Measurements from ENCODE around the gene EEF1AKMT3.

Gene EEF1AKMT3

GRCh38 chr12:57775563-57776246 lies 3.3 kb downstream of the EEF1AKMT3 start:
- DNase-seq (ENCODE audit: extremely low read depth, insufficient read length) = no peak
- TF ChIP-seq CTCF (IDR thresholded peaks at IDR 0.05; ENCODE audit: insufficient read depth, low read length, poor library complexity, severe bottlenecking) = peak; percentile 17
- Histone ChIP-seq H3K4me3 (replicated peaks; ENCODE audit: low read depth, low read length) (no peak overlapping the region), H3K36me3 (ENCODE audit: control insufficient read depth, insufficient read depth, low read length) (peaks cover 2% of the 10 kb centered on the region; the same call in 1 of the 2 replicates), H3K27me3 (replicated peaks; ENCODE audit: control insufficient read depth, insufficient read depth, low read length) (no peaks in the 10 kb centered on the region)

DNA sequence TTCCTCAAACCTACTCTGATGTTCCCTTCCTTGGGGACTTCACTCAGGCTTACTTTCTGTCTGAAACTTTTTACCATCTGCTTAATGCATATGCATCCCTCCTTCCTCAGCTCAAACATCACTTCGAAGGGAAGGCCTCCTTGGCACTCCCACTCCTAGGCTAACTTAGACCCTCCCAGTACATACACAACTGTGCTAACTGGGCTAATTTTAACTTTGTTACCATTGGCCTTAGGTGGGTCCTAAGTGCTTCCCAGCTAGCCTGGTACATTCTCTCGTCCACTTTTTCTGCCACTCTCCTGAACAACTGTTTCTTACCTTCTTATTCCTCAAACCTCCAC lies 3.8 kb downstream of the EEF1AKMT3 start:
- Histone ChIP-seq H3K36me3 (ENCODE audit: control insufficient read depth, insufficient read depth, low read length) (no peaks in the 10 kb centered on the region), H3K27me3 (replicated peaks; ENCODE audit: control insufficient read depth, insufficient read depth, low read length) (no peaks in the 10 kb centered on the region), H3K4me3 (replicated peaks; ENCODE audit: low read depth, low read length) (no peak overlapping the region)
- DNase-seq (ENCODE audit: extremely low read depth, insufficient read length) = no peak
- TF ChIP-seq CTCF (IDR thresholded peaks at IDR 0.05; ENCODE audit: insufficient read depth, low read length, poor library complexity, severe bottlenecking) = no peak

GRCh38 chr12:57777367-57777766 lies 5.0 kb downstream of the EEF1AKMT3 start:
- Histone ChIP-seq H3K36me3 (ENCODE audit: control insufficient read depth, insufficient read depth, low read length) (no peaks in the 10 kb centered on the region), H3K4me3 (replicated peaks; ENCODE audit: low read depth, low read length) (no peak overlapping the region), H3K27me3 (replicated peaks; ENCODE audit: control insufficient read depth, insufficient read depth, low read length) (no peaks in the 10 kb centered on the region)
- no peak for TF ChIP-seq CTCF (IDR thresholded peaks at IDR 0.05; ENCODE audit: insufficient read depth, low read length, poor library complexity, severe bottlenecking)
- DNase-seq (ENCODE audit: extremely low read depth, insufficient read length) = no peak

GRCh38 chr12:57777911-57778310 lies 5.5 kb downstream of the EEF1AKMT3 start:
- no peak for TF ChIP-seq CTCF (IDR thresholded peaks at IDR 0.05; ENCODE audit: insufficient read depth, low read length, poor library complexity, severe bottlenecking)
- no peaks in the 10 kb centered on the region for H3K27me3 ChIP-seq (replicated peaks; ENCODE audit: control insufficient read depth, insufficient read depth, low read length)
- H3K36me3 ChIP-seq (ENCODE audit: control insufficient read depth, insufficient read depth, low read length) = no peaks in the 10 kb centered on the region
- H3K4me3 ChIP-seq (replicated peaks; ENCODE audit: low read depth, low read length) = no peak overlapping the region
- DNase-seq (ENCODE audit: extremely low read depth, insufficient read length) = no peak

DNA sequence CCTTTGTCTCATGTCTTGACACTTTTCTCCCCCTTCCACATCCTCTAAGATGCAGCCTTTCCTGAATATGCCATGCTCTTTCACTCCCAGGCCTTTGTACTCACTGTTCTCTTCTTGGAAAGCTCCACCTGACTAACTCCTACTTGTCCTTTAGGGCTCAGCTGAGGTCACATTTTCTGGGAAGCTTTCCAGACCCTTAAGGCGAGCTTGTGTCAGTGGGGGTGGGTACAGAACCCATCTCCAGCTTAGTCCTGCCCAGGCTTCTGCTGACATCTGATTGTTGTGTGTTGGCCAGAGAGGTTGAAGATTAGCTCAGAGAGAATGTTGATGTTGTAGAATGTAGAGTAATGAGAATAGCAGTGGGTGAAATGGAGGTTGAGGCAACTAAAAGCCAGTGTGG lies 7.3 kb downstream of the EEF1AKMT3 start:
- Histone ChIP-seq H3K36me3 (ENCODE audit: control insufficient read depth, insufficient read depth, low read length) (no peaks in the 10 kb centered on the region), H3K27me3 (replicated peaks; ENCODE audit: control insufficient read depth, insufficient read depth, low read length) (no peaks in the 10 kb centered on the region), H3K4me3 (replicated peaks; ENCODE audit: low read depth, low read length) (no peak overlapping the region)
- DNase-seq (ENCODE audit: extremely low read depth, insufficient read length) = no peak
- no peak for TF ChIP-seq CTCF (IDR thresholded peaks at IDR 0.05; ENCODE audit: insufficient read depth, low read length, poor library complexity, severe bottlenecking)
